OCI-LY1 (cell line): ENCODE measurements around the gene MTMR1.

ENCODE experiments used
- EZH2 ChIP-seq: fragments of 200-600 bp; sonication (generic), shearing (Covaris generic); IDR thresholded peaks from 2 replicates; pipeline ENCODE4 v1.8.0; 2017; ENCODE audit warnings: borderline replicate concordance, mixed run types, mild to moderate bottlenecking, antibody characterized with exemption, low read length, moderate library complexity, mixed read lengths
- TF ChIP-seq, protein P1 (sequence below): fragments of 200-600 bp; sonication (generic), shearing (Covaris generic); IDR thresholded peaks from 2 replicates; pipeline ENCODE4 v1.5.1; 2017; ENCODE audit warnings: mild to moderate bottlenecking, antibody characterized with exemption, low read length, moderate library complexity, mixed read lengths

DNA sequence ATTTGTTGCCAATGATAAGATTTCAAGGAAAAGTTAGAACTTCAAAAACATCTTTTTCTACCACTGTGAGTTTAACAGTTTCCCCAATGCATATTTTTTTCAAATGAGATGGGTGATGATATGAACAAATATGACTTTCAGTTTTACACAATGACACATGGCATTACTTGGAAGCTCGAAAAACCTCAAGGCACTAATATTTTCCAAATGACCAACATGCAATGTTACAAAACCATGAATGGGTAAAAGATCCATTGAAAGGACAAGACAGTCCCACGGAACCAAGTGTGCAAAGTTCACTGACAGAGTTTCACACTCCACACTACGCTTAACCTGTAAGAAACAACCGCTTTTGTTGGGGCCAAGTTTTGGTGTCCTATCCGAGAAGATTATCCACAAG lies 120.7 kb downstream of the MTMR1 start:
- TF ChIP-seq, protein P1, sequence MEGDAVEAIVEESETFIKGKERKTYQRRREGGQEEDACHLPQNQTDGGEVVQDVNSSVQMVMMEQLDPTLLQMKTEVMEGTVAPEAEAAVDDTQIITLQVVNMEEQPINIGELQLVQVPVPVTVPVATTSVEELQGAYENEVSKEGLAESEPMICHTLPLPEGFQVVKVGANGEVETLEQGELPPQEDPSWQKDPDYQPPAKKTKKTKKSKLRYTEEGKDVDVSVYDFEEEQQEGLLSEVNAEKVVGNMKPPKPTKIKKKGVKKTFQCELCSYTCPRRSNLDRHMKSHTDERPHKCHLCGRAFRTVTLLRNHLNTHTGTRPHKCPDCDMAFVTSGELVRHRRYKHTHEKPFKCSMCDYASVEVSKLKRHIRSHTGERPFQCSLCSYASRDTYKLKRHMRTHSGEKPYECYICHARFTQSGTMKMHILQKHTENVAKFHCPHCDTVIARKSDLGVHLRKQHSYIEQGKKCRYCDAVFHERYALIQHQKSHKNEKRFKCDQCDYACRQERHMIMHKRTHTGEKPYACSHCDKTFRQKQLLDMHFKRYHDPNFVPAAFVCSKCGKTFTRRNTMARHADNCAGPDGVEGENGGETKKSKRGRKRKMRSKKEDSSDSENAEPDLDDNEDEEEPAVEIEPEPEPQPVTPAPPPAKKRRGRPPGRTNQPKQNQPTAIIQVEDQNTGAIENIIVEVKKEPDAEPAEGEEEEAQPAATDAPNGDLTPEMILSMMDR, result no peak
- TF ChIP-seq EZH2, result no peak
